ENCODE measurements around the gene CYTIP.
A peak's percentile ranks its signal among the peaks of the same experiment; 100 is the strongest.

The CYTIP gene

DNA sequence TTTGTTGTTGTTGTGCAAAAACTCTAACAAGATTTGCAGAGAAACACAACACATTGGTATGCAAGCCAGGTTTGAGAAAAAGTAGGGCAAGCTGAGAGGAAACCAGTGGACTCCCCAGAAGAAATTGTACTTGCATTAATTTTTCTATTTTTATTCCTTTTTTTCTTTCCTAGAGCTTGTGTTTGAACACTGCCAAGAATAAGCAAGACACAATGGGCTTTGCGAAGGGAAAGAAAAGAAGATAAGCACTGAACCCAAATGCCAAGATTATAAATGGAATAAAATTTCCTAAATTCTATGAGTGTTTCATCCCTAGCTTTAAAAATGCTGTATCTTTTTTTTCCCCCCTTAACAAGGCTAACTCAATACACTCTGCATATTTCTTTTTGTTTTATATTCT lies 17.0 kb upstream of the CYTIP start:
- DNase-seq, result no peak

DNA sequence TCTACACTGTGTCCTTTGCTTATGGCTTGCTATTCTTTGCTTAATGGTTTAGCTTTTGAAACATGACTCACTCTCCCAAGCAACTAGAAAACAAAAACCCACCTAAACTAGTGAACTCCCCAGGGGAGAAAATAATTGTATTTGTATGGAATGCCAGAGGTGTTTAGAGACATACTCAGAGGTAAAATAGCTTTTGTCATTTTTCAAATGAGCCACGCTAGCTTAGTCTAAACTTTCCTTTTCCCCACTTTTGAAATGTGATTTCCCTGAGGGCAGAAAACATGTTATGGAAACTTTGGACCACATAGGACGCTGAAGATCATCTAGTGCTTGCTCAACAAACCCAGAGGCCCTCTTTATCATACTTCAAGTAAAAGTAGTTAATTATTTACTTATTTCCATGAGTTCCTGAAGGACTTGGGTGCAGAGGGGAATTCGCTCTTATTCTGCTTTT lies 16.5 kb upstream of the CYTIP start:
- DNase-seq, result no peak

DNA sequence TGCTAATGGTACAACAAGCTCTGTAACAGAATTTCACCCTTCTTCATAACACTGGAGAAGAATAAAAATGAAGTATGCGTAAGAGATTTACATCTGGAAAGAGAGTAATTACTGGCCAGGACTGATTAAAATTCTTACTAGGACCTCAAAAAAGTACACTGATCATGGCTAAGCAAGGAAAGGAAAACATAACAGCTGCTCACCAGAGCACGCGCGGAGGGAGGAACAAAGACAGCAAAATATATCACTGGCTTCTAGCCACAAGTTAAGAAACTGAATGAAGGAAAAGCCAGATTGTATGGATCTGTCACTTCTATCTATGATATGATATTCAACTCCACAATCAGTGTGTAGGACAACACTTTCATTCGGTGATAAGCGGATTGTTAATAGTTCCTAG lies 15.6 kb upstream of the CYTIP start:
- DNase-seq, result no peak

DNA sequence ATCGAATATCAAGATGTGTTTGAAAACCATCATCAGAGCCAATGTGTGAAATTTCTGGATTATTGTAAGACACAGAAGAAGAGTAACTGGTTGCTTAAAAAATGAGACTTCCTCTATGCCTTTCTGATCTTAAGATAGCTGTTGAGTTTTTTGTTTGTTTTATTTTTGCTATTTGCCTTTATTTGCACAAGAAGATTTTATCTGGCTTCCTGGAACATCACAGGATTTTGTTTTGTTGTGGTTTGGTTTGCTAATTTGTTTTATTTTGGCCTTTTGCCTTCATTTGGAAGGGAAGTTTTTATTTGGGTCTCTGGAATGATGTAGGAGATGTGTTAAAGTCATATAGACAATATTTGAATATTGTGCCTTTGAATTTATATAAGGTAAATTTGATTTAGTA lies 3.9 kb upstream of the CYTIP start:
- DNase-seq, result no peak

DNA sequence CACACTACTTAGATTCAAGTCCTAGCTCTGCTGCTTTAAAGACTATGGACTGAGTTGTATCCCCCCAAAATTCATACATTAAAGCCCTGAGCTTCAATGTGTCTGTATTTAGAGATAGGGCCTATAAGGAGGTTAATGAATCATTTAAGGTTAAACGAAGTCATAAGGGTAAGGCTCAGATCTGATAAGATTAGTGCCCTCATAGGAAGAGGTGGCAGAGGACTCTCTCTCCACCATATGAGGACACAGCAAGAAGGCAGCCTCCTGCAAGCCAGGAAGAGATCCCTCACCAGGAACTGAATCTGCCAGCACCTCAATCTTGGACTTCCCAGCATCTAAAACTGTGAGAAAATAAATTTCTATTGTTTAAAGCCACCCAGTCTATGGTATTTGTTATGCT lies 3.1 kb upstream of the CYTIP start:
- DNase-seq, result no peak

DNA sequence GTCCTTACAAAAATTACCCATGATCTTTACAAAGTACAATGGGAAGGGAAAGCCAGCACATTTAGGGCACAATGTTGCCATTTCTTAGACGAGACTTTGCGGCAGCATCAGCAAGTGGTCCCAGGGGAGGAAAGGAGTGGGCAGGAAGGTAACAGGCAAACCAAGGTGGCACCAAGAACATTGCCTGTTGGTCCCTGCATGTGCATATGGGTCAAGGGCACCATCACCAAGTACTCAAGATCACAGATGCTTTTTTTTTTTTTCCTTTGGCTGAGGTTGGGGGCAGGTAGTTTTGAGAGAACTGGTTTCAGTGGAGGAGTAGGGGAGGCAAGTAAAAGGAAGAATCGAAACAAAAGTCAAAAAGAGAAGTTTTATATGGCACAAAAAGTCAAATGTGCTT lies 752 bp upstream of the CYTIP start:
- no peak for DNase-seq

DNA sequence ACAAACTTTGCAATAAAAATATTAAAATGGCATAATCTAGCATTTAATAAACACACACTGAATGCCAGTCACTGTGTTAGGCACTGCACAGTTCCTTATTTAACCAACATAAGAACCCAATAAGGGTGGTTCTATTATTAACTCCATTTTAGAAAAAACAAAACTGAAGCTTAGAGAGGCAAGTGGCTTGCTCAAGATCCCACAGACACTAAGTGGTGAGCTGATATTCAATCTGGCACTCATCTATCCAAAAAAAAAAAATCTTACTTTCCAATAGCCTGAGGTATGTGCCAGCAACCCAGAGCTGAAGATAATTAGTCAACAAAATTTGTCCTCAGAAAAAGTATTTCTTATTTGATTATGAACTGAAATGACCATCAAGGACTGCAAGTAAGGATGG lies 799 bp downstream of the CYTIP start:
- no peak for DNase-seq

DNA sequence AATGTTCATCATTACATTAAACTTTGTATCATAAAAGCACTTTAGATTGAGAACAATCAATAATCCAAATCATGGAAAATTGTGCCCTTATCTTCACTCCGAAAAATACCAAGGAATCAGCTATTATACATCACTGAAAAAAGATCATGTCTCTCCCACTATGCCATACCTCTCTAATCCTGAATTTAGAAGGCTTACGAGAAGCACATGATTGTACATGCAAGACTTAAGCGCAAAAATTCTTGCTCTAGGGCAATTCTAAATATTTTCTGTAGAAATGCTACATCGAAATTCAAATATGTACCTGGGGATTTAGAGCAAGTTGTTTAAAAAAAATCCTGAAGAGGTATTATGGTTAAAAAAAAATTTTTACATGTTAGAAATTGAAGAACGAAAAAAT lies 1.3 kb downstream of the CYTIP start:
- no peak for DNase-seq

DNA sequence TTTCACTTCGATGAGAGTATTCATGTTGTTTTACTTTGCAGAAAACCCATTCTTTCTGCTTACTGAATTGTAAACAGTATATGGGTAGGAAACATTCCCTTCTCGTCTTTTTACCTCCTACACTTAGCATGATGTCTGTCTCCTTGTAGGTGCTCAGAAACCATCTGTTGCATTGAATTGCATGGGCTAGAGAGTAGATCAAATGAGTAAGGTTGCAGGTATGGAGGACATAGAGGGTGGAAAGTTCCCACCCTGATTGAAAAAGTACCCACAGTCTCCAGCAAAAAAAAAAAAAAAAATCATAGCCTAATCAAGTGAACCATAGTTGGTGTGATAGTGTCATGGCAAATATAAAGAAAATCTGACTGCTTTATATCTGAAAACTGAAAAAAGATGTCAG lies 1.7 kb downstream of the CYTIP start:
- DNase-seq, result no peak

DNA sequence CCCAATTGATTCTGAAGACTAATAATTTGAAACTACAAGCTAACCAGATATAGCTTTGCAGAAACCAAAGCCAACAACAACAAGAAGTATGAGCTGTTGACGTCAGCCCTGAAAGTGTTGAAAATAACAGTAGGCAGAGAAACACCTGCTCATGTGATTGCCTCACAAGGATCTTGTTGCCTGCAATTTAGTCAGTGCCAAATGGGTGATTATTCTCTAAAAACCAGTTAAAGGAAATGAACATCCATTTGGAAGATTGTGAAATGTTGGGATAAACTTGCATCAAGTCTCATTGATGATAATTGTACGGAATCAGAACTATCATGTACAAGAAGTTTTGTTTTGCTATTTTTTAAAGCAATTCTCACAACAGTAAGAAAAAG lies 2.8 kb downstream of the CYTIP start:
- peak; percentile 73 for DNase-seq

DNA sequence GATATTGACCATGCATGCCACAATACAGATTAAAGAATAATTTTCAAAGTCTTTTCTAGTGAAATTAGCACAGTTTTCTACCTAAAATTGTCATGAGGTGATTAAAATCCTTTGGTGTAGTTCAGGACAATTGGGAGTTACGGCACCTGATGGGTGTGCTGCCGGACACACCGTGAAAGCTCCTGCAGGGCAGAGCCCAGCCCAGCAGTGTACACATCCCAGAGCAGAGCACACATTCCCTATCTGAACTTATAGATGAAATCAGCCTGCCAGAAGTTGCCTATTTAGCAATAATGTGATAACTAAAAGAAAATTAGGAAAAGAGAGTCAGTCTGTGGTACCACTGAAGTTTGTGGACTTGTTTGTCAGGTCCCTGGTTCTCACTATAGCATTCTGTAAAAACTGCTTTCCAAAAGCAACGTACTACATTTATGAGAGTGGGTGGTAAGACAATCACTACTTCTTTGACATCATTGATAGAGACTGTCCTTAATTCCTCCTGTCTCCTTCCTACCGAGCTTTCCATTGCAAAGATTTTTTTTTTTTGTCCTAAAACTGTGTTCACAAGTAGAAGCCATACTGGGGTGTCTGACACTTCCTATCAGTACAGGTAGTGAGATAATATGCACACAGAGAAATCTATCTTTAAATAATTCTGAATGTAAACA lies 3.4 kb downstream of the CYTIP start:
- no peak for DNase-seq

DNA sequence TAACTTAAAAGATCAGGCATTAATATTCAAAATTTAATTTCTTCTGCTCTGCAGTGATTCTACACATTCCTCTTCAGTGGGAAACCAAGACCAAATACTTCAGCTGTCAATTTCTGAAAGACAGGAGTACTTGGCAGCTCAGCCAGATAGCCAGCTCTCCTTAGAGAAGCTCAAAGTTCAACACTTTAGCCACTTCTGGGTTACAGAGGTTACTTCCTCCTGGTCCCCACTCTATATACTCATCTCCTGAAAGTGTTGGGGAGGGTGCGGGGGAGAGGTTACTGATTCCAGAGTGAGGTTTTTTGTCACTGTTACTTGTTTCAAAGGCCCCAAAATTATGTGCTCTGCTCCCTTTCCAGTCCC lies 4.1 kb downstream of the CYTIP start:
- no peak for DNase-seq

DNA sequence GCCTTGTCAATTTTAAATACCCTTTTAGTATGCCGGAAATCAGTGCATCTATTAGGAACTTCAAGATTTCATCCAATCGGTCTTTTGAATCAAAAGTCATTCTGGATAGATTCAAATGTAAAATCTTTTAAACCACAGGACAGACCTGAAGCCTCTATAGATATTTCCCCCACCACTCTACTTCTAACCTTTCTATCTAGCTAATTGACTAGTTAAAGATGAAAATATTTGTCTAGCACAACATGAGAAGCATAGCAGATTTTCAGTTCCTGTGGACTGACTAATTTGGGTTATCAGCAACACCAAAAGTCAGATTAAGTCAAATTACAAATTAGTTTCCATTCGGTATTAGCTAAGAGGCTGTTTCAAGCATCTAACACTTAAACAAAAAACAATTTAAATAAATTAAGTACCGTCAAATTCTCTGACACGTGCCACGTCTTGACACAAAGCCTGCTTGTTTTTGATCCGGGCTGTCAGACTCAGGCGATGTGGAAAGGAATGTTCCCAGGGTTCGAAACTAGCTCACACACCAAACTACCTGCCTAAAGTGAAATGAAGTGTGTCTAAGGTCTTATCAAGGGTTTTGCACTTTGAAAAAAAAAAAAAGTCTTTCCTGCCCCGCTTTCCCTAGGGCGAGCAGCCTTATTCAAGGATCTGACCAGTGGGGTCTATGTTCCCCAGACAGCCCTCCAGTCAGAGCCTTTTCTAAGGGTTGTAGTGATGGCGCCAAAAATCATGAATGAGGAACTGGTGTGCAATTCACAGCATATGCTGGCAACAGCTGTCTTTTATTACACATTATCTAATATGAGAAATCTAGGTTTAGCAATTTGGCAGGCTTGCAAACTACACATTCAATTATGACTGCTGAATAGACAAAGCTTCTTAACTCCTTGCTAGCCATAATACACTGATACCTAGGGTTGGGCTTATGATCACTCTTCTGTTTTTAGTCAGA lies 4.7 kb downstream of the CYTIP start:
- DNase-seq, result no peak

DNA sequence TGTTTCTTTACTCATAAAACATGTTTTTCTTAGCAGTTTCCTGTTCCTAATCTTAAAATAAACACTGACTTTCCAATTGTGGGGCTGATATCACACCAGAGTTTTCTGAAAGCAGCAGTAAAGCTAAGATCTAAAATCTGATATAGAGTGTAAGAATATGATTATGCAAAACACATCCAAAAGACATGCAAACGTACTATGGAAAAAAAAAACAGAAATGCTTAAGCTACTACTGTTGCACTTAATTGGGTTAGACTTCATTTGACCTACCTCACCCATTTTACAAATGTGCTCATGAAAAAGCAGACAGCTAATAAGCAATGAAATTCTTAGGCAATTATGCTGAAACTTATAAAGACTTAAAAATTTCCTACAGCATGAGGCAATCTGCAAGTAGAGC lies 10.5 kb downstream of the CYTIP start:
- no peak for DNase-seq

DNA sequence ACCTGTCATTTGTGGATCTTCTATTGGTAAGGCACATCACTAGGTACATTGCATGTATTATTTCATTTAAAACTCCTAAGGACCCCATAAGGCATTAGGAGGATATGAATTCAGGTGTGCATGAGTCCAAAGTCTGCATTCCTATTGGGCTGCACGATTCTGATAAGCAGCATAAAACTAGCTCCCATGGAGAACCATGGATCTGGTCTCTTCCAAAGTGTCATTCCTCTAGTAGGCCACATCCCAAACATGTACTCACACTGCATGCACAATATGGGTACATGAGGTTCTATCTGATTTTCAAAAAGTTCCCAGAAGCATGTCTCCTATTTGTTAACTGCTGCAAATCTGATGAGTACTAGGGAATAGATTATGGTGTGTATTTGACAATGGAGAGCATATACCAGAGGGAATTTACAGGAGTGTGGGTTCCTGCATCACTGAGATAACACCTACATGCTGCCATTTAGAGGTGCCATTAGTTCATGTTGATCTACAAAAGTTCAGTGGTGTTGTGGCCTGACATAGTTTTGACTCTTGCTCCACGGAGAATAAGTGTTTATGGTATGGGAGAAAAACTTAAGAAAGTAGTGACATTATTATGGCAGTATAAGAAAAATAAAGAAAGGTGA lies 11.3 kb downstream of the CYTIP start:
- no peak for DNase-seq

DNA sequence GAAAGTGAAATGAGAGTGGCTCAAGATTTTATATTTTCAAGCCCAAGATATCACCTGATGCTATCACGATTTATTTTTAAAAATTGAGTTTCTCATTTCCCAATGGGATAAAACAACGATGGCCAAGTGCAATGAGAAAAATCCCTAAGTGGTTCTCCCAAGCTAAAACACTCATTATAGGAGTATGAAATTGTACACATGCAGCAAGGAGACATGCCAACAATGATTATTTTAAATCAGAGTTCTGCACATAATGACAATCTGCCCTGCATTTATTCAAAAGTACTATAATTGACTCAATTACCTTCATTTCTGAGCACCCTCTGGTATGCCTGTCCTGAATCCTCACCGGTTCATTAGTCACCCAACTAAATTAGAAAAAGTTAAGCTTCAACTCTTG lies 12.7 kb downstream of the CYTIP start:
- DNase-seq, result no peak

DNA sequence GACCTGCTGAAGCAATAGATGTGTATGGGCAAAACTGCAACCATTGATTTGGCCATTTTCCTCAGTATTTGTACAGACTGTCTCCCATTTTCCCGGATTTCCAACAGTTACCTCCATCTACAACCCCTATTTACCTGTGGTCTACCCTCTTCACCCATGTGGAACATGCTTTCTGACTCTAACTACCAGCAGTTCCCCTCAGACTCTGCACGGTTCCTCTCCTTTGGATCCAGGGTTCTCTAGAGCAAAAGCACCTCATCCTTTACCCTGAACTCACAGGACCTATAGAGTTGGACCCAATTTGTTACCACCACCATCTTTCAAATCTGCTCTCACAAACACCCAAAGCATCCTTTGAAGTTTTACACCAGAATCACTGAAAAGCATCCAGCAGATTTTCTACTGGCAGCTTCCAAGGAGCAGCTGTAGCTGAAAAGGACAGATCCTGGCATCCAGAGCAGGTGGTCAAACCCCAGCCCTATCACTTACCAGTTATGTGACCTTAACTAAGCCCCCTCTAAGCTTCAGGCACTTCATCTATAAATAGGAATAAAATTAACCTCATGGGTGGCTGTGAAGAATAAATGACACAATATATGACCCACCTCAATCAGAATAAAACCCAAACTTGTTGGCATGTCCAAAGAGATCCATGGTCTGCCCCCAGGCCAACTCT lies 15.3 kb downstream of the CYTIP start:
- DNase-seq, result no peak

DNA sequence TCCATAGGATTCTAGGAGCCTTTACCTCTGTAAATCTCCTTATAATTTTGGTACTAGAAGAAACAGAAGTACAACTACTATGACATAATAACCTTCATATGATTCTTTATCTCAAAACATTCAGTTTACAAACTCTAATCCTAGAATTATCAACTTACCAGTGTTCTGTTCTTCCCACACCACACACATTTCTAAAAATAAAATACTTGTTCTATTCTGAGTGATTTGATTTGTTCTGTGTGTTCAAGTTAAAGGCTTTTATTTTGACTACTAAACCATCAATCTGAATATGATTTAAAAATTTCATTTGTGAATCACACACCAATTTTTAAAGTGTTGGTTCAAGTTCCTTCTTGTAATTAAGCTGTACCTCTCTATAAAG lies 16.0 kb downstream of the CYTIP start:
- DNase-seq, result no peak

DNA sequence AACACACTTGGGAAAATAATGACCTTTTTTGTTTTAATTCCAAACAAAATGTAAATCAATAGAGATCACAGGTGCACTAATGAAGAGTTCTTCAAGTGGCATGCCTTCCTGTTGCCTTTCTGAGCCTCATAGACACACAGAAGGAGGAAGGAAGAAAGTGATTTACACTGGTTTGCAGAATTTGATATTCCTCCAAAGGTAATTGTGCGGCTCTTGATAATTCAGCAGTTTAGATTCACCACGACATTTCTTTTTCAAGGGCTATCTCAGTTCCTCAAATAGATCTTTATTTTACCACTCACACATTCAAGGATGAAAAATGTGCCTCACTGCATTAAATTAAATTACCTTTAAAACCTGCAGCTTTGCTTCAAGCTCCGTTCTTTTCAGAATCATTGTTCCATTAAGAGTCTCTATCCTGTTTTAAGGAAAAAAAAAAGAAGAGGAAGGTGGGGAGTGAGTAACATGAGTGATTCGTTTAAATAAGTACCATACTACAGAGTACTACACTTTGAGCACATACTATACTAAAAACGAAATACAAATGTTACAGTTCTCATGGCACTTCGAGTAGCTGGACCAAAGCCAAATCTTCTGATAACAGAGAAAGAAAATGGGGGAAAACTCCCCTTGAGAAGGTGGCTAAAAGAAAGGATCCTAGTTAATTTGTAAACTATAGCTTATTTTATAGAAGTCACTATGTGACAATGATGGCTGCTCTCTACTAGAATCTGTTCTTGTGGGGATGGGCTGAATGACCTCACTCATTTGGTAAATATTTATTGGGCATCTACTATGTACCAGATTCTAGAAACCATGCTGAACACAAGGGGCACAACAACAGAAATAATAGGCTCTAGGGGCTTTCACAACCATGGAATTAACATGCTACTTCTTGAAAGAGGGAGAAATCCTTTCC lies 16.6 kb downstream of the CYTIP start:
- no peak for DNase-seq

DNA sequence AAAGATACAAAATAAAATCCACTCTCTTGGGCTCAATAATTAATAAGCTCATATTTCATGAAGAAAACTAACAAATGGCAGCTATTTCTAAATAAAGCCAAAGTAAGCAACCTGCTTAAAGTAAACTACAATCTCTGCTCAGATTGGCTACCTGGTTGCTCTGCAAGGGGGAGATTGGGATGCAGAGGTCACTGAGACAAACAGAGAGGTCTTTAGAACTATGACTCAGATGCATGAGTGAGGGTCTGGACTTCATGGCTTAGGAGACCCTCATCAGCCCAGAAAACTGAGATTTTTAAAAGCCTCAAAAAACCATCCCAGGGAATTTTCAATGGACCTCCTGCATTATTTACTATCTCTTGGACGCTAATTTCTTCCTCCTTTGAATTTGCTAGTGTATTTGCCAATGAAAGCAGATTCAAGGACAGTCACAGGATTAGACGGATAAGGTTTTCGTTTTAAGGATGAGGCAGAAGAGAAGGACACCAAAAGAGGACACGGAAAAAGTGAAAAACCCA lies 17.4 kb downstream of the CYTIP start:
- no peak for DNase-seq

DNA sequence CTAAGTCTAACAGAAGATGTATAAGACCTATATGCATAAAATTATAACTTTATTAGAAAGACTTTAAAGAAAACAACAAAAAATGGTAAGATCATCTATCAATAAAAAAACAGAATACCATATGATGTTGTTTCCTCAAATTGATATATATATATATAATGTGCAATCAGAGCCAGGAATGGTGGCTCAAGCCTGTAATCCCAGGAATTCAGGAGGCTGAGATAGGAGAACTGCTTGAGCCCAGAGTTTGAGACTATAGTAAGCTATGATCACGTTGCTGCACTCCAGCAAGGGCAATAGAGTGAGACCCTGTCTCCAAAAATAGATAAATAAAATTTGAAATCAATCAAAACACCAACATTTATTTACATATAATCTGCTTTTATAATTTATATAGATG lies 19.5 kb downstream of the CYTIP start:
- no peak for DNase-seq

DNA sequence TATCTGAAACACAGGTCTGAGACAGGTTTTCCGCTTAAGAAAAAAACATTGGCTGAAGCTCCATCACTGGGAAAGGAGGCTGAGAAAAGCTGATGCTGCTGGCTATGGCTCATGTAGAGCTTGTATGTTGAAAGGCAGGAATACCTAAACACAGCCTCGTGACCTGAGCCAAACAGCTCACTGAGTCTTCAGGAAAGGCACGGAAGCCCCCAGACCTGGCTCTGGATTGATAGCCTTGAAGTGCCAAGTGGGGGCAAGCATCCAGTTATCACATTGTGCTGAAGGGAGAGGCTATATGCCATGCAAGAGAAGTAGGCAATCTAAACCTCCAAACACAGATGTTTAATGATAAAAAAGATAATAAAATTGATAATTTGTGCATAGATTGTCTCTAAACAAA lies 21.9 kb downstream of the CYTIP start:
- DNase-seq, result no peak

All from central memory CD4-positive, alpha-beta T cell (primary cell).